ENCODE results near the gene ADCY2.

GRCh38 chr5:7415123-7415522 lies 19.2 kb downstream of the ADCY2 start:
- TF ChIP-seq, protein P1, sequence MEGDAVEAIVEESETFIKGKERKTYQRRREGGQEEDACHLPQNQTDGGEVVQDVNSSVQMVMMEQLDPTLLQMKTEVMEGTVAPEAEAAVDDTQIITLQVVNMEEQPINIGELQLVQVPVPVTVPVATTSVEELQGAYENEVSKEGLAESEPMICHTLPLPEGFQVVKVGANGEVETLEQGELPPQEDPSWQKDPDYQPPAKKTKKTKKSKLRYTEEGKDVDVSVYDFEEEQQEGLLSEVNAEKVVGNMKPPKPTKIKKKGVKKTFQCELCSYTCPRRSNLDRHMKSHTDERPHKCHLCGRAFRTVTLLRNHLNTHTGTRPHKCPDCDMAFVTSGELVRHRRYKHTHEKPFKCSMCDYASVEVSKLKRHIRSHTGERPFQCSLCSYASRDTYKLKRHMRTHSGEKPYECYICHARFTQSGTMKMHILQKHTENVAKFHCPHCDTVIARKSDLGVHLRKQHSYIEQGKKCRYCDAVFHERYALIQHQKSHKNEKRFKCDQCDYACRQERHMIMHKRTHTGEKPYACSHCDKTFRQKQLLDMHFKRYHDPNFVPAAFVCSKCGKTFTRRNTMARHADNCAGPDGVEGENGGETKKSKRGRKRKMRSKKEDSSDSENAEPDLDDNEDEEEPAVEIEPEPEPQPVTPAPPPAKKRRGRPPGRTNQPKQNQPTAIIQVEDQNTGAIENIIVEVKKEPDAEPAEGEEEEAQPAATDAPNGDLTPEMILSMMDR (optimal IDR thresholded peaks at IDR 0.05 in 1 of 3, IDR thresholded peaks at IDR 0.05 in 1 of 3, conservative IDR thresholded peaks at IDR 0.05 in 1 of 3; ENCODE audit: extremely low read depth in 1 of 3, insufficient read depth in 2 of 3, low read length in 3 of 3), result no peak
- TF ChIP-seq EZH2 (IDR thresholded peaks at IDR 0.05; ENCODE audit: low read length), result no peak

All from keratinocyte (primary cell).